GM18909 (cell line): ENCODE results near the gene SRGAP3.

ENCODE experiments used
- ATAC-seq: cut with Tn5 transposase; IDR thresholded peaks from one replicate; pipeline ENCODE4 v1.9.1; 2021; ENCODE audit warnings: mild to moderate bottlenecking; ENCODE audit not compliant: unreplicated experiment, poor library complexity

Gene SRGAP3

GRCh38 chr3:9205345-9206143 lies 43.9 kb downstream of the SRGAP3 start:
- peak; percentile 62 for ATAC-seq

DNA sequence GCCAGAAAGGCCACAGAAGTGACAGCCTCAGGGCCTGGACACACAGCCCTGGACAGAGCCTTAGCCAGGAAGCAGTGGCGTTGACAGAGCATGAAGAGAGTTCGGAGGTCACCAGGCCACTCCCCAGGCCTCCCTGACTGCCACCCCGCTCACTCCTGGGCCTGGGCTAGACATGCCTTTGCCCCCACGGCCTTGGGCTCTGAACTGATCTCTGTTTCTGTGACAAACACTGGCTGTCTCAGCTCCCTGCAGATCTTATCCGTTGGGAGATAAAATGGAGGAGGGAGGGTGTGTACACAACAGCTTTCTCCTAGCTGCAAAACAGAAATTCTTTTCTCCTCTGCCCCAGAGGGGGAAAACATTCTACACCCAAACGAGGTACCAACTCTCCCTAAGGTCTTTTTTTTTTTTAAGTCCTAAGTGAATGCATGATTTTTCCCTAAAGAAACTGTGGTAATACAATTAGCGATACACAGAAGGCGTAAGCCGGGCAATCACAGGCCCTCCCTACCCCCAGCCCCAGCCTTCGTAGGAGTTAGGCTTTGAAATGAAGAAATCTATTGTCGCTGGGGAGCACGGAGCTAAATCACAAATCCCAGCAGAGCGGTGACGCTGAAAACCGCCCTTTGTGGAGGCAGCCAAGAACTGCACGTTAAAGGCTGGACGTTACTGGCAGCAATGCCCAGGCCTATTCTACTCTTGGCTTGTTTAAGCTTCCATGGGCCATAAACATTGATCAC lies 45.0 kb downstream of the SRGAP3 start:
- ATAC-seq = no peak

DNA sequence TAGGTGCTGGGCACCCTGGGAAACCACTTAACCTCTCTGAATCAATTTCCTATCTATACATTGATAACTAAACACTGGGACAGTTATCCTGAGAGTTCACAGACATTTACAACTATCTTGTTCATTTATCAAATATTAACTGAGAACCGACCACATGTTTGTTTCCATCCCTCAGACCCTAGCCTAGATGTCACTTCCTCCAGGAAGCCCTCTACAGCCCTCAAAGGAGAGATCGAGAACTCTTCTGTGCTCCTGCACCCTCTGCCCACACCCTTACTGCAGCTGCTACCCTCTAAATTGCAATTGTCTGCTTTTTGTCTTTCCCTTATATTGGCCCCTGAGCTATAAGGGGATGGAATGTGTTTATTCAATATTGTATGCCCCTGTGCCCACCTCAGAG lies 46.1 kb downstream of the SRGAP3 start:
- peak; percentile 57 for ATAC-seq

DNA sequence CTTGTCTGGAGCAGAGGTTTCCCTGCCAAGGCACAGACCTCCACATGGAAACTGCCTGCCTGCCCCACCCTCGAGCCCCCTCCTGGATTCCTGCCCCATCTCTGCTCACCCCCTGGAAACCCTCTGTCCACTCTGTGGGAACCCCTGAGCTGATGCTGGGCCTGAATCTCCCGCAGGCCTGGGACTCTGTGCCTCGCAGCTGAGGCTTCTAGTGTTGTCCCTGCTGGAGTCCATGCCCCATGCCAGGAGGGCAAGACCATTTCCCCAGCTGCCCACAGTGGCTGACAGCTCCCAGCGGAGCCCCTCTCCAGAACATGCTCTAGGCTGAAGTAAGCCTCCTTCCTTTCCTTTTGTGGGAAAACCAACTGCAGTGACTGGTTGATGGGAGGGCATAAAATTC lies 46.9 kb downstream of the SRGAP3 start:
- ATAC-seq = no peak

- ATAC-seq = no peak
These were observed 47.5 kb downstream of the SRGAP3 start for GRCh38 chr3:9201955-9202354.

- ATAC-seq = no peak
These were observed 48.2 kb downstream of the SRGAP3 start for GRCh38 chr3:9201266-9201665.

GRCh38 chr3:9199775-9200174 lies 49.7 kb downstream of the SRGAP3 start:
- ATAC-seq = no peak

DNA sequence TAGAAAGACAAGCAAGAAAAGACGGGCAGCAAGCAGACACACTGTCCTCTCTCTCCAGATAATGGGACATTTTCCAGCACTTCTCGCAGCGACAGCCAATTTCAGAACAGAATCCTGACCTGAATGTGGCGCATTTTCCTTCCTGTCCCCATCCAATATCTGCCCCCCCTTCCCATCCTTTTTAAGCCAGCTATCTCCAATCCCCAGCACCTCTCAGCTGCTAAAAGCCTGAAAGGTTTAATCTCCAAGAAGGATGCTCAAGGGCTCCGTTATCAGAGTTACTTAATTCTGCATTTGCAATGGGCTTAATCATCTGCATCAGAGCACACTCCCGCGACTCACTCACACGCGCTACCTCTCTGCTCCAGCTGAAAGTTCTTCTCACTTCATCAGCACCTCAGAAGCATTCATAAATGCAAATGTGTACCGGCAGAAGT lies 50.5 kb downstream of the SRGAP3 start:
- no peak for ATAC-seq

DNA sequence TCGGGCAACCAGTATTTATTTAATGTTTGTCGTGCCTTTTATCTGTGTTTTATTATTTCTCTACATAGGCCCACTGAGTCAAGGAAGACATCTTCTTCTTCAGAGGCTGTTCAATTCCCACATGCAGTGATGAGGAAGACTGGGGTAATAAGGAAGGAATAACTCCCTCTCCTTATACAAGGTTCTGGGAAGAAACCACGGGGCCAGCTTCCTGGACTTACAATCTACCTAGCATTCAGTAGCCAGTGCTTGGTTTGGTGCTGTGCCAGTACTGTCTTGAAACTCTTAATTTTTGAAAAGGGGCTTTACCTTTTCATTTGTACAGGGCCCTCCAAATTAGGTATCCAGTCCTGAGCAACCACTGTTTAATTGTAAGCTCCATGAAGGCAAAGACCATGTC lies 51.2 kb downstream of the SRGAP3 start:
- no peak for ATAC-seq

DNA sequence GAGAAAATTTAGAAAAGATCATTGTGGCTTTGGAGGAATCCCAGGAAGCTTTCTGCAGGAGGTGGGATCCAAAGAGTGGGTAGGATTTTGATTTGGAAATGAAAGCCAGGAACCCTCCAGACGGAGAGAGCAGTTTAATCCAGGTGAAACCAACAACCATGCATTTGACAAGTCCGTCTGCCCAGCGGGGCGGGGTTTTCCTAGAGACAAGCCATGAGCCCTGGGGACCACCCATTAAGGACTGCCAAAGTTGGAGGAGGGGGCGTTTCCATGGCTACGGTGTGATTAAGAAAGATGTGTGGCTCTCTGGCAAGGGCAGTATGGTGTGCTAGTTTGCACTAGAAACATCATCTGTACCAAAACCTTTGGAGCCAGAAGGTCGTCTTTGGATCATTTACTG lies 53.4 kb downstream of the SRGAP3 start:
- no peak for ATAC-seq

DNA sequence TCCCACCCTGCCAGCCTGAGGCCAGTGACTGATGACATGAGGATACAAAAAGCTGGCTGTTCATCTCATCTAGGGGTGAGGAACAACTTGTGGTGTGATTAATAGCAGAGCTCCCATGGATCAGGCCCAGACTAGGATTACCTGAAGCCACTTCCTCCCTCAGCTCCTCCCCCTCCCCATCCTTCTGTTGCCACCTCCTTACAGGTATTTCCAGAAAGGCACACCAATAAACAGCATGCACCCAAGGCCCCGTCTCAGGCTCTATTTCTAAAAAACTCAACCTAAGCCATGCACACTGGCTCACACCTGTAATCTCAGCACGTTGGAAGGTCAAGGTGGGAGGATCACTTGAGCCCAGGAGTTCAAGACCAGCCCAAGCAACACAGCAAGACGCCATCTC lies 54.1 kb downstream of the SRGAP3 start:
- no peak for ATAC-seq

- ATAC-seq = no peak
These were observed 54.8 kb downstream of the SRGAP3 start for GRCh38 chr3:9194509-9195184.

GRCh38 chr3:9193633-9194195 lies 55.7 kb downstream of the SRGAP3 start:
- no peak for ATAC-seq

- no peak for ATAC-seq
These were observed 56.2 kb downstream of the SRGAP3 start for GRCh38 chr3:9193211-9193610.

DNA sequence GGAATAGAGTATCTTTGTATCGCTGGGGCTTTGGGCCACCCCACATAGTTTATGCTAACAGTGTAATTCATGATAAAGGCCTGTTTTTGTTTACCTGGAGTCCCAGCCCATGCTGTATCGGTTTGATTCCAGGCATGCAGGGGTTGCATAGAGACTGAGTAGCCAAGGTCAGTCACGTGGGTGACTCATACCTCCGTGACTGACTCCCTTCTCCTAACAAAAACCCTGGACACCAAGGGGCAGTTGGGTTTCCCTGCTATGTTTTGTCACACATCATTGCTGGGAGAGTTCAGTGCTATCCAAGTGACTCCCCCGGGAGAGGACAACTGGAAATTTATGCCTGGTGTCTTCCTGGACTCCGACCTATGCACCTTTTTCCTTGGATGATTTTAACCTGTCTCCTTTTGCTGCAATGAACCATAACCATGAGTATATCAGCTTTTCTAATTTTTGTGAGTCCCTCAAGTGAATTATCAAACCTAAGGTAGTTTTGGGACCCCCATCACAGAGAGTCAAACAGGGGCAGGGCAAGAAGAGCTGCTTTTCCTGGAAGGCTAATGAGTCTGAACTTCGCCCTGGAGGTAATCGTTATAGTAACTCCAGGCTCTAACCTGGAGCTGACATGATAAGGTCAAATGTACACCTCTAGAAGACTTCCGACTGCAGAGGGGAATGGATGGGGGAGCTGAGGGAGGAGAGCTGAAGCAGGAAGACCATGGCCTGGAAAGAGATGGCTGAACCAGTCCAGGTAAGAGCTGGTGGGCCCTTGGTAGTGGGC lies 57.0 kb downstream of the SRGAP3 start:
- no peak for ATAC-seq

DNA sequence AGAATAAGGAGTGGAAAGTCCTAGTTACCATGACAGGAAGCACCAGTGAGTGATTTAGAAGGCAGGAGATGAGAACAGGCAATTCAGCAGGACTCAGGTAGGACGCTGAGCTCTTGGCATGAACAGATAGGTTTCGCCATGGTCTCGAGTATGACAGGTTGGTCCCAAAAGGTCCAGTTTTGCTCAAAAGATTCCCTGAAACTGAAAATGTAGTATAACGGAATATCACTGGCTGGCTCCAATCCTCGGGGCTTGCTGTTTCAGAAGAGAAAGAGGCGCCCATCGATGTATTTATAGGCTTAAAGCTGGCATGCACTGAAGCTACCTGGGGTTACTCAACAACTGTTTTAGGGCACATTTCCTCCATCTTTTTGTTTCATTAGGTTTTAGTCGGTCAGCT lies 59.2 kb downstream of the SRGAP3 start:
- no peak for ATAC-seq

- no peak for ATAC-seq
These were observed 60.9 kb downstream of the SRGAP3 start for GRCh38 chr3:9188583-9188982.

- no peak for ATAC-seq
These were observed 63.7 kb downstream of the SRGAP3 start for GRCh38 chr3:9185701-9186100.

DNA sequence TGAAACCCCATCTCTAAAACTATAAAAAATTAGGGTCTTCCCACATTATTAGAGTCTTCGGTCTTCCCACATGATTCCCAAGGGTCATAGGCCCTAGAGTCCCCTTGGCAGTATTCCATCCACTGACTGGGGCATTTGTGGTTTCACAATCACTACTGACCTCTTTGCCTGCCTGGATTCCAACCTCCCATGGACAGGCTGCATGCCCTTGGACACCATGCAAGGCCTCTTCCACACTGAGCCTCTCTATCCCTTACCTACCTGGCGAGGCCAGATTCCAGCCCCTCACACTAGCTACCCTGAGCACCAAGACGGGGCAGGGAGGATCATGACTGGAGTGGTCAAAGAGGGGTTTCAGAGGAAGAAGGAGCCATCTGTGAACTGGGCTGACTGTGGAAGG lies 64.4 kb downstream of the SRGAP3 start:
- no peak for ATAC-seq

DNA sequence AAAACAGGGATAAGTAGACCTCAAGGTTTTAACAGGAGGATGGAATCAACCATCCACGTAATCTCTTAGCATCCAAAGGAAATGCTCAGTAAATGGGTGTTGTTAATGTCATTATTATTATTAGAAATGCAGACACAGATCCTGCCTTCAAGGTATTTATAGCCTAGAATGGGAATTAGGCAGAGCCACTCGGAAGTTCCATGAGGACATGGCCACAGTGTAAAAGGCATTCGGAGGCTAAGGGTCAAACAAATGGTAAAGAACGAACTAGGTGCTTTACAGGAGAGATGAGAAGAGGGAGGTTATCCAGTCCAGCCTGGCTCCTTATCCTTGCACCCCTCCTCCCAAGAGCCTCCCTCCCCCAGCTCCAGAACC lies 65.0 kb downstream of the SRGAP3 start:
- no peak for ATAC-seq
